K562 (cell line): ENCODE measurements around the gene S100A2. TPM values are rescaled to one million over a fixed set of nuclear protein-coding genes. Genes with fewer than 3 reads are reported as not detected.

ENCODE experiments used
- MGA ChIP-seq: fragments of 450-650 bp; IDR thresholded peaks from 2 replicates; pipeline ENCODE4 v1.6.1; 2016; ENCODE audit warnings: mild to moderate bottlenecking, moderate library complexity
- MTA1 ChIP-seq: fragments of 450-650 bp; IDR thresholded peaks from 2 replicates; pipeline ENCODE4 v1.6.1; 2017; ENCODE audit warnings: borderline replicate concordance
- POLR2AphosphoS5 ChIP-seq: IDR thresholded peaks from 2 replicates; pipeline ENCODE4 v1.6.1; 2011; ENCODE audit warnings: mild to moderate bottlenecking, low read depth, low read length, moderate library complexity; ENCODE audit not compliant: control insufficient read depth, insufficient read depth
- XRCC3 ChIP-seq: fragments of 450-650 bp; IDR thresholded peaks from 2 replicates; pipeline ENCODE4 v1.6.1; 2017; ENCODE audit warnings: mild to moderate bottlenecking, moderate library complexity
- polyA plus RNA-seq, 8 experiments: library from polyadenylated mRNA; depleted of rRNA in 4 of 8; stranded (reverse) in 5 of 8; unstranded in 3 of 8; fragments of >200 nt; fragmentation: Nextera tagmentation in 2 of 8; fragmentation: Illumina TruSeq in 1 of 8; extraction: Ambion mirVana in 2 of 8; extraction: Trizol in 1 of 8; gene quantifications; 2 replicates each; pipeline versions ENCODE4 v1.2.1 to v1.2.3, GENCODE V29; 2011 to 2014; ENCODE audit warnings: inconsistent platforms in 1 of 8, missing spikeins in 1 of 8
- total RNA-seq, 7 experiments: library from RNA; depleted of rRNA in 6 of 7; stranded (reverse); fragments of >200 nt in 6 of 7; fragmentation: Illumina TruSeq in 2 of 7; extraction: Trizol in 2 of 7; gene quantifications; 2 replicates each; pipeline versions ENCODE4 v1.2.1 to v1.2.3, GENCODE V29; 2011 to 2021; ENCODE audit warnings: low replicate concordance in 1 of 7
- TF ChIP-seq, protein P1 (sequence below), 2 experiments: fragments of 450-650 bp; IDR thresholded peaks; 2 replicates each; pipeline ENCODE4 v1.6.1; 2016; ENCODE audit warnings: mild to moderate bottlenecking in 2 of 2, borderline replicate concordance in 1 of 2, low read depth in 1 of 2, moderate library complexity in 1 of 2

S100A2 gene
- total and polyA plus RNA-seq, 9 of the 15 experiments (the other 6 are each of a cell fraction or from before 2014, with no cell fraction given): 0.28 to 0.65 (median 0.44) TPM; not detected in 4

GRCh38 chr1:153608742-153609584 lies 43.3 kb upstream of the S100A2 start (continued):
- TF ChIP-seq MGA: no peak; the same call in 1 of the 2 replicates
- TF ChIP-seq, protein P1, sequence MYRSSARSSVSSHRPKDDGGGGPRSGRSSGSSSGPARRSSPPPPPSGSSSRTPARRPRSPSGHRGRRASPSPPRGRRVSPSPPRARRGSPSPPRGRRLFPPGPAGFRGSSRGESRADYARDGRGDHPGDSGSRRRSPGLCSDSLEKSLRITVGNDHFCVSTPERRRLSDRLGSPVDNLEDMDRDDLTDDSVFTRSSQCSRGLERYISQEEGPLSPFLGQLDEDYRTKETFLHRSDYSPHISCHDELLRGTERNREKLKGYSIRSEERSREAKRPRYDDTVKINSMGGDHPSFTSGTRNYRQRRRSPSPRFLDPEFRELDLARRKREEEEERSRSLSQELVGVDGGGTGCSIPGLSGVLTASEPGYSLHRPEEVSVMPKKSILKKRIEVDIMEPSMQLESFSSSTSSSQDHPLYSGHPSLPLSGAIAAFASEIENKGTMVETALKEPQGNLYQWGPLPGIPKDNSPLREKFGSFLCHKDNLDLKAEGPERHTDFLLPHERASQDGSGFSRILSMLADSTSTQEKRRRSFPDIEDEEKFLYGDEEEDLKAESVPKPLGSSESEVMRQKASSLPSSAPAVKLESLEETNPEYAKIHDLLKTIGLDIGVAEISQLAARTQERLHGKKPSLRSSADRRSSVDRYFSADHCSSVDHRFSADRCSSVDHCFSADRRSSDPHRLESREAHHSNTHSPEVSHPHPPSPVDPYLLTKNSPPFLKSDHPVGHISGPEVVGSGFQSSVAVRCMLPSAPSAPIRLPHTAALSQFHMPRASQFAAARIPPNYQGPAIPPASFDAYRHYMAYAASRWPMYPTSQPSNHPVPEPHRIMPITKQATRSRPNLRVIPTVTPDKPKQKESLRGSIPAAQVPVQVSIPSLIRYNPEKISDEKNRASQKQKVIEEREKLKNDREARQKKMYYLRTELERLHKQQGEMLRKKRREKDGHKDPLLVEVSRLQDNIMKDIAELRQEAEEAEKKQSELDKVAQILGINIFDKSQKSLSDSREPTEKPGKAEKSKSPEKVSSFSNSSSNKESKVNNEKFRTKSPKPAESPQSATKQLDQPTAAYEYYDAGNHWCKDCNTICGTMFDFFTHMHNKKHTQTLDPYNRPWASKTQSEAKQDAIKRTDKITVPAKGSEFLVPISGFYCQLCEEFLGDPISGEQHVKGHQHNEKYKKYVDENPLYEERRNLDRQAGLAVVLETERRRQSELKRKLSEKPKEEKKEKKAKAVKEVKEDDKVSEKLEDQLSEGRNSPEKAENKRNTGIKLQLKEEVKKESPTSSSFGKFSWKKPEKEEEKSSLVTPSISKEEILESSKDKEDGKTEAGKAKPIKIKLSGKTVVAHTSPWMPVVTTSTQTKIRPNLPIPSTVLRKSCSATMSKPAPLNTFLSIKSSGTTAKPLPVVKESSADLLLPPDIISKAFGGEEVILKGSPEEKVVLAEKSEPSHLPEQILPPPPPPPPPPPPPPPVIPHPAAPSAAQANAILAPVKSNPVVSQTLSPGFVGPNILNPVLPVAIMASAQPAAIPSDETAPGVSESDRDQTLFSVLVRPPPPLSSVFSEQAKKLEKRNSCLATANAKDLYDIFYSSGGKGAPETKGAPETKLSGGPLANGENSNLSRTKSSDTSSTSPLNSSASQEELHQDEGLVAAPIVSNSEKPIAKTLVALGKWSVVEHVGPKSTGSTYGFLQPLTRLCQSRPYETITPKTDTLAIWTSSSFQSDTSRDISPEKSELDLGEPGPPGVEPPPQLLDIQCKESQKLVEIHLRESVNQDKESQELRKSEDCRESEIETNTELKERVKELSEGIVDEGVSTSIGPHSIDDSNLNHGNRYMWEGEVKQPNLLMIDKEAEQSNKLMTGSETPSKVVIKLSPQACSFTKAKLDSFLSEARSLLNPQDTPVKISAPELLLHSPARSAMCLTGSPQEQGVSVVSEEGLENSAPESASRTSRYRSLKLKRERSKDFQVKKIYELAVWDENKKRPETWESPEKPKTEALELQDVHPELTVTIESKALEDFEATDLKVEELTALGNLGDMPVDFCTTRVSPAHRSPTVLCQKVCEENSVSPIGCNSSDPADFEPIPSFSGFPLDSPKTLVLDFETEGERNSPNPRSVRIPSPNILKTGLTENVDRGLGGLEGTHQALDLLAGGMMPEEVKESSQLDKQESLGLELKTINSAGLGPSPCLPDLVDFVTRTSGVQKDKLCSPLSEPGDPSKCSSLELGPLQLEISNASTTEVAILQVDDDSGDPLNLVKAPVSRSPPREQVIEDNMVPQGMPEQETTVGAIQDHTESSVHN (IDR thresholded peaks at IDR 0.05; ENCODE audit: borderline replicate concordance in 1 of 2, low read depth in 1 of 2): no peak
- no peak for TF ChIP-seq MTA1
- no peak for TF ChIP-seq POLR2AphosphoS5
- no peak for TF ChIP-seq XRCC3
